ENCODE data around the gene HYDIN.

HYDIN gene

DNA sequence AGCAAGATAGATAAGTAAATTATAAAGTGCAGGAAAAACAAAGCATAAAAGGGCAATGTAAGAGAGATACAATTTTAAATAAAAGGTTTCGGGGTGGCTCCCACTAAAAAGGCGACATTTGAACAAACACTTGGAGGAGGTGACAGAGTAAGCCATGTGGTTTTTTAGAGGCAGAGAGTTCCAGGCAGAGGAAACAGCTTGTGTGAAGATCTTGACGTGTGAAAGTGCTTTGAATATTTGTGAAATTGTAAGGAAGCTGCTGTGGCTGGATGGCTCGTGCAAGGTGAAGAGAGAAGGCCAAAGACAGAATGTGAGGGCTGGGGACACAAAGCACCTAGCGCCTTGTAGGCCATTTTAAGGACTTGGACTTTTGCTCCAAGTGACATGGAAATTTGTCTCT lies 28.6 kb upstream of the HYDIN start:
- DNase-seq: peak; percentile 16 to 84 (median 72)
- ChIA-PET POLR2A (no interaction called here), CTCF (interaction anchor here (1.0 kb wide), 1 partner anchor 52 kb away, joined by 6 read pairs; no protein-coding TSS in a partner anchor)
- no peaks in the 10 kb centered on the region for H3K27me3 ChIP-seq (replicated peaks in 2 of 5; ENCODE audit: control insufficient read depth in 4 of 5, insufficient read depth in 5 of 5, low read length in 4 of 5)
- no peaks in the 10 kb centered on the region for H3K36me3 ChIP-seq (ENCODE audit: control insufficient read depth in 4 of 4, insufficient read depth in 4 of 4, low read length in 3 of 4)
- peaks cover 5 to 28% (median 14%) of the 10 kb centered on the region in 4 experiments for H3K4me1 ChIP-seq (ENCODE audit: control extremely low read depth in 1 of 4, control insufficient read depth in 4 of 4, insufficient read depth in 4 of 4, low read length in 3 of 4)
- H3K4me3 ChIP-seq (ENCODE audit: control insufficient read depth in 1 of 7, extremely low read depth in 1 of 7, insufficient read depth in 4 of 7, low read depth in 2 of 7, low read length in 6 of 7): no peak overlapping the region
- H3K9me3 ChIP-seq (ENCODE audit: control extremely low read depth in 1 of 5, control insufficient read depth in 4 of 5, insufficient read depth in 2 of 5, low read depth in 1 of 5, low read length in 4 of 5): no peaks in the 10 kb centered on the region
- H3K27ac ChIP-seq (ENCODE audit: insufficient read depth in 1 of 2, low read depth in 1 of 2, low read length in 2 of 2, poor library complexity in 1 of 2, severe bottlenecking in 2 of 2): no peak overlapping the region
- WGBS (ENCODE audit: insufficient coverage): 20% methylated on average over 5 of the region's 5 CpGs

DNA sequence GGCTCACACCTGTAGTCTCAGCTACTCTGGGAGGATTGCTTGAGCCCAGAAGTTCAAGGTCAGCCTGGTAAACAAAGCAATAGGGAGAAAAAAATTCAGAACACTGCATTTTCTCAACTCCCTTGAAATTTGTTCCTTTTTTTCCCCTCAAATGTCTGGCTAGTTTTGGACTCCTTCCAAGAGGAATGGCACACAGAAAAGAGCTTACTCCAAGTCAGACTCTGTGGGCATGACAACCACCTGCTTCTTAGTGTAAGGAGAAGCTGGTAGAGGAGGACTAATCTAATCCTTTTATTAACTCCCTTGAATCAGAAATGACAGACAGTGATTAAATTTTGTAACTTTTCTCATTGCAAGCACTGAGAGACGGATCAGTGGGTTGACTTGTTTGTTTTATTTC lies 27.9 kb upstream of the HYDIN start:
- H3K9me3 ChIP-seq (ENCODE audit: control extremely low read depth in 1 of 5, control insufficient read depth in 4 of 5, insufficient read depth in 2 of 5, low read depth in 1 of 5, low read length in 4 of 5): no peaks in the 10 kb centered on the region
- H3K27ac ChIP-seq (ENCODE audit: insufficient read depth in 1 of 2, low read depth in 1 of 2, low read length in 2 of 2, poor library complexity in 1 of 2, severe bottlenecking in 2 of 2): no peak overlapping the region
- WGBS (ENCODE audit: insufficient coverage): no CpG with 5 or more reads among the region's 1 CpG
- ChIA-PET CTCF (interaction anchor here (0.9 to 1.0 kb wide), 2 partner anchors 9 to 53 kb away, joined by 3 to 6 read pairs; no protein-coding TSS in a partner anchor), POLR2A (no interaction called here)
- H3K36me3 ChIP-seq (ENCODE audit: control insufficient read depth in 4 of 4, insufficient read depth in 4 of 4, low read length in 3 of 4): no peaks in the 10 kb centered on the region
- peaks cover 5 to 28% (median 14%) of the 10 kb centered on the region in 4 experiments for H3K4me1 ChIP-seq (ENCODE audit: control extremely low read depth in 1 of 4, control insufficient read depth in 4 of 4, insufficient read depth in 4 of 4, low read length in 3 of 4)
- DNase-seq: peak in 2 of 3 donors; percentile 20 to 21
- no peaks in the 10 kb centered on the region for H3K27me3 ChIP-seq (replicated peaks in 2 of 5; ENCODE audit: control insufficient read depth in 4 of 5, insufficient read depth in 5 of 5, low read length in 4 of 5)
- no peak overlapping the region for H3K4me3 ChIP-seq (ENCODE audit: control insufficient read depth in 1 of 7, extremely low read depth in 1 of 7, insufficient read depth in 4 of 7, low read depth in 2 of 7, low read length in 6 of 7)

DNA sequence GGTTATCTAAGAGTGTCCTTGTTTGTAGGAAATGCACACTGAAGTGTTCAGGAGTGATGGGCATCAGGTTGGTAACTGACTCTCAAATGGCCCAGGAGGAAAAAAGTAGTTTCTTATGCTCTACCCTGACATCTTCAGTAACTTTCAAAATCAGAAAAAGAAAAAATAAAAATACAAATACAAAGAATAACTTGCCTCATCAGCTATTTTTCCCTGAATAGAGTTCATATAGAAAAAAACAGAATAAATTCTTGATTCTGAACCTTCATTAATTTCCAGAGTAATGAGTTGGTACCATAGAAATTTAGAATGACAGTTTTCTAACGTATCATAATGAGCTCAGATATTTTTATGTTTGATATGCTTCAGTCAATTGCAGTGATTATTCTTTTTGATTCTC lies 27.2 kb upstream of the HYDIN start:
- peaks cover 5 to 28% (median 14%) of the 10 kb centered on the region in 4 experiments for H3K4me1 ChIP-seq (ENCODE audit: control extremely low read depth in 1 of 4, control insufficient read depth in 4 of 4, insufficient read depth in 4 of 4, low read length in 3 of 4)
- ChIA-PET POLR2A (no interaction called here), CTCF (interaction anchor here (0.9 kb wide), 1 partner anchor 8 kb away, joined by 3 read pairs; no protein-coding TSS in a partner anchor)
- H3K4me3 ChIP-seq (ENCODE audit: control insufficient read depth in 1 of 7, extremely low read depth in 1 of 7, insufficient read depth in 4 of 7, low read depth in 2 of 7, low read length in 6 of 7): no peak overlapping the region
- H3K27me3 ChIP-seq (replicated peaks in 2 of 5; ENCODE audit: control insufficient read depth in 4 of 5, insufficient read depth in 5 of 5, low read length in 4 of 5): peaks cover 0 to 1% (median 0%) of the 10 kb centered on the region in 5 experiments
- no peak for DNase-seq
- no peak overlapping the region for H3K27ac ChIP-seq (ENCODE audit: insufficient read depth in 1 of 2, low read depth in 1 of 2, low read length in 2 of 2, poor library complexity in 1 of 2, severe bottlenecking in 2 of 2)
- WGBS (ENCODE audit: insufficient coverage): no CpG with 5 or more reads among the region's 1 CpG
- H3K9me3 ChIP-seq (ENCODE audit: control extremely low read depth in 1 of 5, control insufficient read depth in 4 of 5, insufficient read depth in 2 of 5, low read depth in 1 of 5, low read length in 4 of 5): no peaks in the 10 kb centered on the region
- H3K36me3 ChIP-seq (ENCODE audit: control insufficient read depth in 4 of 4, insufficient read depth in 4 of 4, low read length in 3 of 4): no peaks in the 10 kb centered on the region

DNA sequence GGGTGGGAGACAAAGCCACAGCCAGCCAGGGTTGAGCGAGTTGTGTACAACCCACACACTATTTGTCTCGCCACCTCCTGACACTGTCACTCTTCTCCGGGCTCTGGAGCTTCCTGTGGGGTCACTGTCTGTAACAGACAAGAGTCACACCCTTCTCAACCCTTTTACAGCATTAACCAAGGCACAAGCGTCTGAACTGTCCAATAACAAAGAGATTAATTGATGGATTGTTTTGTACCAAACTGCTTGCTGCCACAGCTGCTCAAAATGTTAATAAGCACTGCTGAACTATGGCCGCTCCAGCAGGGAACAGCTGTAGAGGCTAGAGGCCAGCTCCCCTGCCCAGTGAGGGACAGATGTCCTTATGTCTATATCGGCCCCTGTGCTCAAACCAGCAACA lies 25.2 kb upstream of the HYDIN start:
- Histone ChIP-seq H3K4me1 (ENCODE audit: control extremely low read depth in 1 of 4, control insufficient read depth in 4 of 4, insufficient read depth in 4 of 4, low read length in 3 of 4) (peaks cover 5 to 26% (median 14%) of the 10 kb centered on the region in 4 experiments), H3K27me3 (replicated peaks in 2 of 5; ENCODE audit: control insufficient read depth in 4 of 5, insufficient read depth in 5 of 5, low read length in 4 of 5) (peaks cover 0 to 3% (median 0%) of the 10 kb centered on the region in 5 experiments), H3K4me3 (ENCODE audit: control insufficient read depth in 1 of 7, extremely low read depth in 1 of 7, insufficient read depth in 4 of 7, low read depth in 2 of 7, low read length in 6 of 7) (no peak overlapping the region), H3K36me3 (ENCODE audit: control insufficient read depth in 4 of 4, insufficient read depth in 4 of 4, low read length in 3 of 4) (no peaks in the 10 kb centered on the region), H3K27ac (ENCODE audit: insufficient read depth in 1 of 2, low read depth in 1 of 2, low read length in 2 of 2, poor library complexity in 1 of 2, severe bottlenecking in 2 of 2) (no peak overlapping the region), H3K9me3 (ENCODE audit: control extremely low read depth in 1 of 5, control insufficient read depth in 4 of 5, insufficient read depth in 2 of 5, low read depth in 1 of 5, low read length in 4 of 5) (no peaks in the 10 kb centered on the region)
- no peak for DNase-seq
- ChIA-PET POLR2A (no interaction called here), CTCF (interaction anchor here (0.9 to 1.5 kb wide), 2 partner anchors 55 to 56 kb away, joined by 3 to 4 read pairs; no protein-coding TSS in a partner anchor)
- 68% methylated on average over 4 of the region's 6 CpGs for WGBS (ENCODE audit: insufficient coverage)

DNA sequence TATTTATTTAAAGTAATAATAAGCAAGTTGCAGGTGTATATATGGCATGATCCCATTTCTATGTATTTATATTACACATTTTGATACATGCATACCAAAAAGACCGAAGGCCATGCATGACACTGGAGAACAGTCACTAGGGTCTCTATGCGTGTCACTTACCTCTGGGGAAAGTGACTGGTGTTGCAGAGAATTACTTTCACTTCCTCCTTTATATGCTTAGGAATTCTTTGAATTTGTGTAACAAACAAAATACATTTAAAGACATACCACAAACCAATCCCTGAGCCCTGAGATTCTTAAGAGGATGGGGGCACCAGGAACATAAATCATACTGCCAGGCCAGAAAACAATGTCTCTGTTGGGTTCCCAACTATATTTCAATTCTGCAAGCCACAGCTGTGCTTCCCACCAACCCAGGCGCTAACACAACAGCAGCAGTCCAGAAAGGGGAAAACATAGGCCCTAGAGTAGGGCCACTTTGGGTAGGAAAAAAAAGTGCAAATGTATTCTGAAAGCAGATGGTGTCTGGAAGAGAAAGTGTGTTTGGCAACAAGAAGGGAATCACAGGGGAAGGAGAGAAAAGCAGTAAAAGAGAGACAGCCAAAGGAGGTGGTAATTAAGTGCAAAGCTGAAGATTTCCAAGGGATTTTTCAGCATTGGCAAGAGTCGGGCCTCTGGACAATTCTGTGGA lies 24.5 kb upstream of the HYDIN start:
- Histone ChIP-seq H3K4me1 (ENCODE audit: control extremely low read depth in 1 of 4, control insufficient read depth in 4 of 4, insufficient read depth in 4 of 4, low read length in 3 of 4) (peaks cover 0 to 19% (median 10%) of the 10 kb centered on the region in 4 experiments), H3K9me3 (ENCODE audit: control extremely low read depth in 1 of 5, control insufficient read depth in 4 of 5, insufficient read depth in 2 of 5, low read depth in 1 of 5, low read length in 4 of 5) (no peaks in the 10 kb centered on the region), H3K27me3 (replicated peaks in 2 of 5; ENCODE audit: control insufficient read depth in 4 of 5, insufficient read depth in 5 of 5, low read length in 4 of 5) (peaks cover 0 to 3% (median 0%) of the 10 kb centered on the region in 5 experiments), H3K27ac (ENCODE audit: insufficient read depth in 1 of 2, low read depth in 1 of 2, low read length in 2 of 2, poor library complexity in 1 of 2, severe bottlenecking in 2 of 2) (no peak overlapping the region), H3K4me3 (ENCODE audit: control insufficient read depth in 1 of 7, extremely low read depth in 1 of 7, insufficient read depth in 4 of 7, low read depth in 2 of 7, low read length in 6 of 7) (no peak overlapping the region), H3K36me3 (ENCODE audit: control insufficient read depth in 4 of 4, insufficient read depth in 4 of 4, low read length in 3 of 4) (no peaks in the 10 kb centered on the region)
- ChIA-PET POLR2A (no interaction called here), CTCF (interaction anchor here (0.9 to 1.5 kb wide), 2 partner anchors 56 to 57 kb away, joined by 3 to 4 read pairs; no protein-coding TSS in a partner anchor)
- 100% methylated on average over 1 of the region's 4 CpGs for WGBS (ENCODE audit: insufficient coverage)
- peak in 2 of 3 donors; percentile 16 to 33 for DNase-seq

DNA sequence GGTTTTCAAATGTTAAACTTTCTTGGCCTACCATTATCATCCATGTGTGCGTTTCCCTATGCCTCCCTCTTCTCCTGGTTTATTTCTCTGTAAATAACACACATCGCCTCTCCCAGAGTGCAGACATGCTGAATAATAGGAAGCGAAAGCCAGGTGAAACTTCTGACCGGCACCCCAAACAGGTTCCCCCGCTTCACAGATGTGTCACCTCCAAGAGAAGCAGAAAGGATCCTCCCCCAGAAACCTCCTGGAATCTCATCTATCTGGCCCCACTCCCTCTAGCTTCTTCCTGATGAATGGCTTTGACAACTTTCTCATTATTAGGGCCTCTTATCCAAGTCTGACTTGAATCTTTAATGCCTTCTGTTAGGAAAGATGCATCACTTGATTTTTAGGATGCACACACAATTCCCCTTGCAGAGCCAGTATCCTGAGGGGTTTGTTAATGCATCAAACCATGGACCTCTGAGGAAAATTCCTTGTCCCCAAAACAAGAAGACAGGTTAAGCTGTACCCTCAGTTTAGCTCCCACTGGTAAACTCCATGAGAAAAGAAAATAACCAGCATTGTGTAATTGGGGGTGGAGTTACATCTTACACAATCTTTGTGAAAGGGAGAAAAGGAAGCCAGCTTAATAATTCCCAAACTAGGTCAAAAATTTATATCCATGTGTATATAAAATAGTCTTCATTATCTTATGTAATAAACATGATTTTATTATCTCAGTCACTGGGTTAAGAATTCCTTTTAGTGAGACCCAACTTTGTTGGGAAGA lies 20.1 kb upstream of the HYDIN start:
- POLR2A ChIA-PET: no interaction called here
- H3K9me3 ChIP-seq (ENCODE audit: control extremely low read depth in 1 of 5, control insufficient read depth in 4 of 5, insufficient read depth in 2 of 5, low read depth in 1 of 5, low read length in 4 of 5): no peaks in the 10 kb centered on the region
- no peak overlapping the region for H3K4me3 ChIP-seq (ENCODE audit: control insufficient read depth in 1 of 7, extremely low read depth in 1 of 7, insufficient read depth in 4 of 7, low read depth in 2 of 7, low read length in 6 of 7)
- H3K36me3 ChIP-seq (ENCODE audit: control insufficient read depth in 4 of 4, insufficient read depth in 4 of 4, low read length in 3 of 4): no peaks in the 10 kb centered on the region
- peaks cover 0 to 2% (median 0%) of the 10 kb centered on the region in 4 experiments for H3K4me1 ChIP-seq (ENCODE audit: control extremely low read depth in 1 of 4, control insufficient read depth in 4 of 4, insufficient read depth in 4 of 4, low read length in 3 of 4)
- no peak overlapping the region for H3K27ac ChIP-seq (ENCODE audit: insufficient read depth in 1 of 2, low read depth in 1 of 2, low read length in 2 of 2, poor library complexity in 1 of 2, severe bottlenecking in 2 of 2)
- DNase-seq: no peak
- CTCF ChIA-PET: interaction anchor here (1.4 to 2.6 kb wide), 4 partner anchors 10 to 61 kb away, joined by 5 to 9 read pairs (median 7); no protein-coding TSS in a partner anchor
- H3K27me3 ChIP-seq (replicated peaks in 2 of 5; ENCODE audit: control insufficient read depth in 4 of 5, insufficient read depth in 5 of 5, low read length in 4 of 5): peaks cover 0 to 3% (median 0%) of the 10 kb centered on the region in 5 experiments
- WGBS (ENCODE audit: insufficient coverage): 93% methylated on average over 3 of the region's 5 CpGs

Data from common myeloid progenitor, CD34-positive (primary cell).